PC-3 (cell line): Measurements from ENCODE around the gene CBY3. TPM values are rescaled to one million over a fixed set of nuclear protein-coding genes. Genes with fewer than 3 reads are reported as not detected.
A peak's percentile ranks its signal among the peaks of the same experiment; 100 is the strongest.

Experiments used
- ATAC-seq: fragments of 200-7000 bp; cut with Tn5 transposase; 2 replicates; pipeline ENCODE4 v1.9.1; 2020; ENCODE audit warnings: mild to moderate bottlenecking, moderate library complexity
- Bru-seq: library from RNA; stranded (reverse); fragments of 400-500 nt; gene quantifications from one replicate; lab custom pipeline; 2021; lab: Mats Ljungman, UMichigan
- BruChase-seq, 2 experiments: library from RNA; stranded (reverse); fragments of 400-500 nt; gene quantifications; one replicate each; lab custom pipeline; 2021; lab: Mats Ljungman, UMichigan
- BruUV-seq: library from RNA; stranded (reverse); fragments of 400-500 nt; replicated peaks from 2 replicates; lab custom pipeline; 2021; lab: Mats Ljungman, UMichigan
- CTCF ChIA-PET: fragments of 300-600 bp; sonication (Branson Sonifier 250); formaldehyde crosslinking; loops from one replicate; lab custom pipeline; 2022; ENCODE audit warnings: antibody characterized with exemption; lab: Charles Lee
- POLR2A ChIA-PET: fragments of 300-600 bp; sonication (Branson Sonifier 250); formaldehyde crosslinking; loops from one replicate; lab custom pipeline; 2022; ENCODE audit warnings: antibody characterized with exemption; ENCODE audit not compliant: unreplicated experiment; lab: Charles Lee
- DNase-seq: peaks from one replicate; pipeline ENCODE4 v3.0.0-alpha.2; 2015
- H2AFZ ChIP-seq: fragments of 300-600 bp; sonication (generic); 2 replicates; pipeline ENCODE4 v1.6.0; 2016; ENCODE audit warnings: antibody characterized with exemption, low read length
- H3F3A ChIP-seq: fragments of 300-600 bp; sonication (generic); one replicate; pipeline ENCODE4 v1.6.0; 2017; ENCODE audit warnings: antibody characterized with exemption, low read length, control low read depth, mild to moderate bottlenecking; ENCODE audit not compliant: unreplicated experiment
- H3K27ac ChIP-seq: fragments of 300-600 bp; sonication (generic); 2 replicates; pipeline ENCODE4 v1.5.1; 2016; ENCODE audit warnings: mild to moderate bottlenecking, low read length
- H3K27me3 ChIP-seq: fragments of 300-600 bp; sonication (generic); 2 replicates; pipeline ENCODE4 v1.6.1; 2016; ENCODE audit warnings: low read length, mixed read lengths
- H3K36me3 ChIP-seq: fragments of 300-600 bp; sonication (generic); 2 replicates; pipeline ENCODE4 v1.6.1; 2016; ENCODE audit warnings: low read depth, mixed run types, low read length, mixed read lengths
- H3K4me1 ChIP-seq: fragments of 300-600 bp; sonication (generic); 2 replicates; pipeline ENCODE4 v1.5.1; 2016; ENCODE audit warnings: low read length; ENCODE audit not compliant: insufficient read depth
- H3K4me2 ChIP-seq: fragments of 300-600 bp; sonication (generic); 2 replicates; pipeline ENCODE4 v1.6.0; 2016; ENCODE audit warnings: low read length
- H3K4me3 ChIP-seq: fragments of 300-600 bp; sonication (generic); 2 replicates; pipeline ENCODE4 v1.5.1; 2016; ENCODE audit warnings: mild to moderate bottlenecking, low read length, mixed read lengths
- H3K79me2 ChIP-seq: fragments of 300-600 bp; sonication (generic); 2 replicates; pipeline ENCODE4 v1.6.1; 2017; ENCODE audit warnings: low read length, mixed read lengths
- H3K9ac ChIP-seq: fragments of 300-600 bp; sonication (generic); 2 replicates; pipeline ENCODE4 v1.6.0; 2016; ENCODE audit warnings: mild to moderate bottlenecking, low read length
- H3K9me2 ChIP-seq: fragments of 300-600 bp; sonication (generic); replicated peaks from 2 replicates; pipeline ENCODE4 v1.6.1; 2016; ENCODE audit warnings: mixed run types, low read length, mixed read lengths
- H3K9me3 ChIP-seq: fragments of 300-600 bp; sonication (generic); 2 replicates; pipeline ENCODE4 v1.6.1; 2016; ENCODE audit warnings: low read length, mixed read lengths
- H4K20me1 ChIP-seq: fragments of 300-600 bp; sonication (generic); 2 replicates; pipeline ENCODE4 v1.6.1; 2016; ENCODE audit warnings: low read length, mixed read lengths
- EZH2 ChIP-seq: fragments of 300-600 bp; sonication (generic); IDR thresholded peaks from one replicate; pipeline ENCODE4 v1.6.1; 2017; ENCODE audit warnings: antibody characterized with exemption, mild to moderate bottlenecking, low read length; ENCODE audit not compliant: unreplicated experiment
- EZH2phosphoT487 ChIP-seq: fragments of 300-600 bp; sonication (generic); IDR thresholded peaks from 2 replicates; pipeline ENCODE4 v1.6.1; 2018; ENCODE audit warnings: mild to moderate bottlenecking, antibody characterized with exemption, low read length, borderline replicate concordance
- intact Hi-C: fragments of 100-400 bp; cut with micrococcal nuclease; formaldehyde crosslinking; loops from 2 replicates; pipeline ENCODE4 v1.9.0; 2023
- long read RNA-seq: library from polyadenylated mRNA; unstranded; transcript quantifications from one replicate; pipeline ENCODE4 v2.0.0, GENCODE V29; 2021; ENCODE audit not compliant: unreplicated experiment
- total RNA-seq: library from RNA; depleted of rRNA; stranded (reverse); fragments of >200 nt; gene quantifications from 2 replicates; pipeline ENCODE4 v1.2.3, GENCODE V29; 2014; rRNA removed
- TF ChIP-seq, protein P1 (sequence below): fragments of 300-600 bp; sonication (generic); conservative IDR thresholded peaks from 2 replicates; pipeline ENCODE4 v1.5.1; 2017; ENCODE audit warnings: antibody characterized with exemption, low read depth, mild to moderate bottlenecking, low read length

CBY3 gene
- total RNA-seq (1.4 TPM in 1 of 2 replicates, not detected in the other), Bru-seq, nascent RNA (percentile 33 among the genes with signal in this experiment), BruChase-seq, experiment 1, labeled RNA remaining after a 6-hour chase (percentile 19 among the genes with signal in this experiment), BruChase-seq, experiment 2, labeled RNA remaining after a 2-hour chase (percentile 43 among the genes with signal in this experiment)
- long read RNA-seq, partial matches to known transcripts: 0 of 1 reads
- long read RNA-seq, other reads (novel, unspliced or antisense): 1 of 1 reads

DNA sequence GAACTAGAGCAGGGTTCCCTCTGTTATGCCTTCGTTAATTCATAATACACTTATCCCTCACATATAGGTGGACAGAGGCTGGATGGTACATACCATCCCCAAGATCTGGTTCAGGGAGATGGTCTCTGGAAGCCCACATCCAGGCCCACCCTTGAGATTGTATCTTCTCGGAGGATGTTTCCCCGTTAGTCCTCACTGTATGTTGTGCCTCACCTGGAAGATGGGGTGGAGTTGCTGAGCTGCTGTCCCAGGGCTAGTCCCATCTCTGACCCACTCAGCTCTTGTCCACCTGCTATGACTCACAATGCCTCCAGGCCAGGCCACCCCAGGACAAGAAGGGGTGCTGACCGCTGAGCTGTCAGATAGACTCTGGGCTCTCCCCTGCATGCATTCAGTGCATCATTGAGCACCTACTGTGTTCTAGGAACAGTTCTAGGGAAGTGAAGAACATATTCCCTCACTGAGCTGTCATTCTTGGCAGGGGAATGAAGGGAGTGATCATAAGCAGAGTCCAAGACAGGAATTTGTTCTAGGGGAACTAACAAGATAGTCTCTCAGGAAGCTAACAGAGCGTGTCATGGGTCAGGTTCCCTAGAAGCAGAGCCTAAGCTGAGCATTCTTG lies at the start of gene CBY3:
Gene CBY3, minus strand, starts transcription at position 255 of the 622 bp plus-strand sequence. Its CDS starts 116 bp downstream, at position 139.
- intact Hi-C loops: no loop called here
- TF ChIP-seq, protein P1, sequence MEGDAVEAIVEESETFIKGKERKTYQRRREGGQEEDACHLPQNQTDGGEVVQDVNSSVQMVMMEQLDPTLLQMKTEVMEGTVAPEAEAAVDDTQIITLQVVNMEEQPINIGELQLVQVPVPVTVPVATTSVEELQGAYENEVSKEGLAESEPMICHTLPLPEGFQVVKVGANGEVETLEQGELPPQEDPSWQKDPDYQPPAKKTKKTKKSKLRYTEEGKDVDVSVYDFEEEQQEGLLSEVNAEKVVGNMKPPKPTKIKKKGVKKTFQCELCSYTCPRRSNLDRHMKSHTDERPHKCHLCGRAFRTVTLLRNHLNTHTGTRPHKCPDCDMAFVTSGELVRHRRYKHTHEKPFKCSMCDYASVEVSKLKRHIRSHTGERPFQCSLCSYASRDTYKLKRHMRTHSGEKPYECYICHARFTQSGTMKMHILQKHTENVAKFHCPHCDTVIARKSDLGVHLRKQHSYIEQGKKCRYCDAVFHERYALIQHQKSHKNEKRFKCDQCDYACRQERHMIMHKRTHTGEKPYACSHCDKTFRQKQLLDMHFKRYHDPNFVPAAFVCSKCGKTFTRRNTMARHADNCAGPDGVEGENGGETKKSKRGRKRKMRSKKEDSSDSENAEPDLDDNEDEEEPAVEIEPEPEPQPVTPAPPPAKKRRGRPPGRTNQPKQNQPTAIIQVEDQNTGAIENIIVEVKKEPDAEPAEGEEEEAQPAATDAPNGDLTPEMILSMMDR: no peak
- TF ChIP-seq EZH2phosphoT487 (no peak), EZH2 (no peak)
- CTCF ChIA-PET: no interaction called here
- H3K4me1 ChIP-seq: peaks cover 19% of the 10 kb centered on the region
- no peak within 1 kb of the TSS for H3K9ac ChIP-seq
- no peak within 1 kb of the TSS for H3K4me3 ChIP-seq
- no peaks in the 10 kb centered on the region for H3F3A ChIP-seq
- no peaks in the 10 kb centered on the region for H3K9me2 ChIP-seq
- H4K20me1 ChIP-seq: no peaks in the 10 kb centered on the region
- H3K27ac ChIP-seq: no peak within 1 kb of the TSS
- H3K9me3 ChIP-seq: no peaks in the 10 kb centered on the region
- BruUV-seq: no TSS peak
- ATAC-seq: no peak
- no peak within 1 kb of the TSS for H2AFZ ChIP-seq
- POLR2A ChIA-PET: no interaction called here
- H3K36me3 ChIP-seq: no peaks in the 10 kb centered on the region
- no peak within 1 kb of the TSS for H3K4me2 ChIP-seq
- H3K79me2 ChIP-seq: peaks cover 19% of the 10 kb centered on the region
- peak; percentile 7 for DNase-seq
- no peaks in the 10 kb centered on the region for H3K27me3 ChIP-seq

DNA sequence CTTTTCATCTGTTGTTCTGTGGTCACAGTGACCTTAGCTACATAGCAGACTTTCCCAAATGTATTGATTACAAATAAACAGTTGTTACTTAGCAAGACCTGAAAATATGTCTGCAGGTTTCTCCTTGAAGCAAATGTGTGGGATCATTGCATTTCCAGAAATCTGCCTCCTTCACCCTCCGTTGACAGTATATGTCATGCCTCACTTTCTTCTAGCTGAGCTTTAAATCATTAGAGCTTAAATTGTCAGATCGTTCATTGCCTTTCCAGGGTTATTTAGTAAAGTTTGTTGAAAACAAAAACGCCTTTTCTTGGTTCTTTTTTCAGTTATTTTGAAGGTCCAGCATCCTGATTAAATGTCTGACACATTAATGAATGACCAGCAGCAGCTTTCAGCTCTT lies 49.5 kb upstream of the CBY3 start:
- intact Hi-C loops: no loop called here
- TF ChIP-seq, protein P1: no peak
- no TSS peak for BruUV-seq
- Histone ChIP-seq H4K20me1 (peaks cover 12% of the 10 kb centered on the region; the same call in 1 of the 2 replicates), H3K9ac (no peak overlapping the region), H3K79me2 (peaks cover 22% of the 10 kb centered on the region), H3K9me3 (no peaks in the 10 kb centered on the region), H2AFZ (no peak overlapping the region), H3K27me3 (no peaks in the 10 kb centered on the region), H3K4me1 (peaks cover 19% of the 10 kb centered on the region; the same call in 1 of the 2 replicates), H3K4me3 (no peak overlapping the region), H3K36me3 (peaks cover 40% of the 10 kb centered on the region), H3K9me2 (no peaks in the 10 kb centered on the region), H3K27ac (no peak overlapping the region), H3K4me2 (no peak overlapping the region), H3F3A (peaks cover 4% of the 10 kb centered on the region)
- ChIA-PET CTCF (no interaction called here), POLR2A (interaction anchor here (0.6 kb wide), 1 partner anchor 113 kb away, joined by 4 read pairs; no protein-coding TSS in a partner anchor)
- DNase-seq: no peak
- no peak for ATAC-seq

DNA sequence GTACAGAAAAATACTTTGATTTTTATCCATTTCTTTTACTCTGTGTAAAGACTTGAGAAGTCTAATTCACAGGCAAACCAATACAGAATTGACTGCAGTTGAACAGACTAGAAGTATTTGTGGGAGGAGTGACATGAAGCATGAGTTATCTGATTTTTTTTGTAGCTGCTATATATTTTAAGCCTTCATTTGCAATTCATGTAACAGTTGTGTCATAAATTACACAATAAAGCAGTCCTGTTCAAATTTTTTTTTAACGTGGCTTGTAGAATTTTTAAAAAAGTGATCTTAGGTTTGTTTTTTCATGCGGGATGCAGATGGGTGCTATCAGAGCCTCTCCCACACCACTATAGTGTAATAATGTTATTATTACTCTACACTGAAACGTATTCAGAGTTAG lies 48.9 kb upstream of the CBY3 start:
- Histone ChIP-seq H3K9ac (no peak overlapping the region), H4K20me1 (peaks cover 12% of the 10 kb centered on the region; the same call in 1 of the 2 replicates), H3K4me3 (no peak overlapping the region), H3F3A (peaks cover 4% of the 10 kb centered on the region), H3K4me2 (no peak overlapping the region), H3K4me1 (peaks cover 19% of the 10 kb centered on the region; the same call in 1 of the 2 replicates), H3K79me2 (peaks cover 15% of the 10 kb centered on the region), H3K9me3 (no peaks in the 10 kb centered on the region), H2AFZ (no peak overlapping the region), H3K27me3 (no peaks in the 10 kb centered on the region), H3K36me3 (peaks cover 44% of the 10 kb centered on the region), H3K9me2 (no peaks in the 10 kb centered on the region), H3K27ac (no peak overlapping the region)
- TF ChIP-seq, protein P1: no peak
- TF ChIP-seq EZH2phosphoT487: no peak
- TF ChIP-seq EZH2: no peak
- ChIA-PET POLR2A (interaction anchor here (0.7 kb wide), 1 partner anchor 108 kb away, joined by 5 read pairs; no protein-coding TSS in a partner anchor), CTCF (no interaction called here)
- intact Hi-C loops: no loop called here
- DNase-seq: no peak
- ATAC-seq: no peak
- no TSS peak for BruUV-seq
